Measurements from ENCODE around the gene INPP5F.

DNA sequence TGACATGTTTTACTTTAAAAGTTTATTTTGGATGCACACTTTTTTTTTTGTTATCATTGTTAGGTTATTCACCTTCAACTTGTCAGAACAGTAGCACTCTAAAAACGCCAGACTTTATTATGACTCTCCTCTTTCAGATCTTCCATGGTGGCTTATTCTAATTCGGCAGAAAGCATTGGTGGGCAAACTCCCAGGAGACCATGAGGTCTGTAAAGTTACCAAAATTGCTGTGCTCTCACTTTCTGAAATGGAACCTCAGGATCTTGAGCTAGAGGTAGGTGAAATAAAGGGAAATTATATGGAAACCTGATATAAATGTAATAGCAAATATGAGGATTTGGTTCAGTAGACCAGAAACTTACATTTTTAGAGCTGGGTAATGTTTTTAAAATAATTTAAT, 55.6 kb downstream of the INPP5F start:
- TF ChIP-seq, protein P1, sequence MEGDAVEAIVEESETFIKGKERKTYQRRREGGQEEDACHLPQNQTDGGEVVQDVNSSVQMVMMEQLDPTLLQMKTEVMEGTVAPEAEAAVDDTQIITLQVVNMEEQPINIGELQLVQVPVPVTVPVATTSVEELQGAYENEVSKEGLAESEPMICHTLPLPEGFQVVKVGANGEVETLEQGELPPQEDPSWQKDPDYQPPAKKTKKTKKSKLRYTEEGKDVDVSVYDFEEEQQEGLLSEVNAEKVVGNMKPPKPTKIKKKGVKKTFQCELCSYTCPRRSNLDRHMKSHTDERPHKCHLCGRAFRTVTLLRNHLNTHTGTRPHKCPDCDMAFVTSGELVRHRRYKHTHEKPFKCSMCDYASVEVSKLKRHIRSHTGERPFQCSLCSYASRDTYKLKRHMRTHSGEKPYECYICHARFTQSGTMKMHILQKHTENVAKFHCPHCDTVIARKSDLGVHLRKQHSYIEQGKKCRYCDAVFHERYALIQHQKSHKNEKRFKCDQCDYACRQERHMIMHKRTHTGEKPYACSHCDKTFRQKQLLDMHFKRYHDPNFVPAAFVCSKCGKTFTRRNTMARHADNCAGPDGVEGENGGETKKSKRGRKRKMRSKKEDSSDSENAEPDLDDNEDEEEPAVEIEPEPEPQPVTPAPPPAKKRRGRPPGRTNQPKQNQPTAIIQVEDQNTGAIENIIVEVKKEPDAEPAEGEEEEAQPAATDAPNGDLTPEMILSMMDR (IDR thresholded peaks at IDR 0.05) = no peak
- TF ChIP-seq POLR2A (IDR thresholded peaks at IDR 0.05) = no peak
